ENCODE data around the gene ADD1. TPM values are rescaled to one million over a fixed set of nuclear protein-coding genes. Genes with fewer than 3 reads are reported as not detected.

Gene ADD1
- total and polyA plus RNA-seq, 2 donors (not counting 1 experiment from before 2014, with no cell fraction given): 302 to 383 TPM

GRCh38 chr4:2798399-2799223, 45.0 kb upstream of the ADD1 start:
- Histone ChIP-seq H3K27me3 (replicated peaks in 1 of 4; ENCODE audit: control extremely low read depth in 1 of 4, control insufficient read depth in 3 of 4, insufficient read depth in 4 of 4, low read length in 3 of 4) (no peaks in the 10 kb centered on the region), H3K27ac (ENCODE audit: low read length in 2 of 2) (peak overlapping the region; percentile 76 to 83), H3K4me3 (ENCODE audit: control extremely low read depth in 1 of 5, extremely low read depth in 1 of 5, insufficient read depth in 1 of 5, low read depth in 2 of 5, low read length in 4 of 5) (peak overlapping the region; percentile 46 to 67 (median 59)), H4K20me1 (ENCODE audit: control insufficient read depth, insufficient read depth, low read length, poor library complexity, severe bottlenecking) (peaks cover 24% of the 10 kb centered on the region), H3K9me3 (ENCODE audit: control extremely low read depth in 1 of 3, control insufficient read depth in 2 of 3, insufficient read depth in 1 of 3, low read length in 2 of 3) (no peaks in the 10 kb centered on the region), H3K4me2 (replicated peaks; ENCODE audit: low read depth, low read length, poor library complexity, severe bottlenecking) (peak overlapping the region; percentile 86), H3K36me3 (replicated peaks in 1 of 2; ENCODE audit: control extremely low read depth in 1 of 2, control insufficient read depth in 1 of 2, extremely low read depth in 1 of 2, insufficient read depth in 2 of 2, low read length in 1 of 2) (peaks cover 0 to 13% of the 10 kb centered on the region in 2 experiments), H2AFZ (ENCODE audit: insufficient read depth, low read depth, low read length, poor library complexity, severe bottlenecking) (peak overlapping the region; percentile 20), H3K9ac (ENCODE audit: low read length) (peak overlapping the region; percentile 63), H3K4me1 (ENCODE audit: control insufficient read depth in 2 of 2, insufficient read depth in 2 of 2, low read length in 2 of 2) (peaks cover 76 to 95% of the 10 kb centered on the region in 2 donors), H3K79me2 (ENCODE audit: control insufficient read depth, insufficient read depth, low read length) (peaks cover 81% of the 10 kb centered on the region)
- H3K27ac Mint-ChIP-seq: peak overlapping the region; percentile 90
- H3K9me3 Mint-ChIP-seq (ENCODE audit: insufficient read depth): no peaks in the 10 kb centered on the region
- 10% methylated on average over 27 of the region's 29 CpGs for WGBS (ENCODE audit: insufficient coverage)
- TF ChIP-seq CTCF (IDR thresholded peaks at IDR 0.05) (no peak), EZH2 (IDR thresholded peaks at IDR 0.05; ENCODE audit: borderline replicate concordance, insufficient read depth, low read depth, low read length, poor library complexity, severe bottlenecking) (no peak)
- POLR2A ChIA-PET: interaction anchor here (0.8 to 3.0 kb wide), 10 partner anchors 8 to 164 kb away, joined by 3 to 9 read pairs (median 4); no protein-coding TSS in a partner anchor
- H3K4me1 Mint-ChIP-seq: peaks cover 70% of the 10 kb centered on the region
- peak; percentile 46 for ATAC-seq (ENCODE audit: low read depth)
- DNase-seq: peak; percentile 74
- intact Hi-C loops (cut with micrococcal nuclease): loop anchor here (2.0 kb wide), 1 partner anchor 14 kb away; no protein-coding TSS in a partner anchor
- H3K4me3 Mint-ChIP-seq: peak overlapping the region; percentile 83
- CTCF ChIA-PET: interaction anchor here (1.1 to 1.9 kb wide), 5 partner anchors 10 to 63 kb away, joined by 3 to 6 read pairs (median 4); no protein-coding TSS in a partner anchor
- H3K27me3 Mint-ChIP-seq: no peaks in the 10 kb centered on the region
